Measurements from ENCODE around the gene PLPP7. TPM values are rescaled to one million over a fixed set of nuclear protein-coding genes. Genes with fewer than 3 reads are reported as not detected.
"Not testable (repeated sequence)": the region's sequence is repeated elsewhere in the genome, so short reads cannot be mapped to it uniquely, and the experiment has no call there.

Gene PLPP7
- polyA plus RNA-seq, 3 donors: 1.5 to 5.6 (median 5.6) TPM

- H3K27ac ChIP-seq (ENCODE audit: low read depth, low read length): no peak overlapping the region
- WGBS, 3 donors: 87 to 92% (median 90%) methylated on average over 28 of the region's 28 CpGs
Measured at GRCh38 chr9:131312822-131313770, 23.6 kb downstream of the PLPP7 start.

GRCh38 chr9:131318231-131319085 lies 28.9 kb downstream of the PLPP7 start:
- no peak overlapping the region for H3K27ac ChIP-seq (ENCODE audit: low read depth, low read length)

GRCh38 chr9:131319486-131319885 lies 30.0 kb downstream of the PLPP7 start:
- no peak overlapping the region for H3K27ac ChIP-seq (ENCODE audit: low read depth, low read length)
- WGBS, 3 donors: 62 to 89% (median 75%) methylated on average over 12 of the region's 12 CpGs

More at GRCh38 chr9:131318231-131319085, 28.9 kb downstream of the PLPP7 start:
- 74 to 81% (median 81%) methylated on average over 23 of the region's 23 CpGs for WGBS, 3 donors

- 48 to 69% (median 66%) methylated on average over 19 of the region's 19 CpGs for WGBS, 3 donors
- H3K27ac ChIP-seq (ENCODE audit: low read depth, low read length): no peak overlapping the region
Measured at GRCh38 chr9:131320031-131320685, 30.6 kb downstream of the PLPP7 start.

GRCh38 chr9:131323629-131324028 lies 34.1 kb downstream of the PLPP7 start:
- 44 to 91% (median 89%) methylated on average over 8 of the region's 8 CpGs for WGBS, 3 donors

GRCh38 chr9:131324736-131325679 lies 35.5 kb downstream of the PLPP7 start:
- H3K27ac ChIP-seq (ENCODE audit: low read depth, low read length): no peak overlapping the region
- WGBS, 3 donors: 90 to 92% (median 90%) methylated on average over 20 to 21 of the region's 21 CpGs

More at GRCh38 chr9:131323629-131324028, 34.1 kb downstream of the PLPP7 start:
- H3K27ac ChIP-seq (ENCODE audit: low read depth, low read length): no peak overlapping the region

- 70 to 80% (median 80%) methylated on average over 11 of the region's 11 CpGs for WGBS, 3 donors
Measured at GRCh38 chr9:131329241-131329641, 39.7 kb downstream of the PLPP7 start.

GRCh38 chr9:131330814-131331600 lies 41.5 kb downstream of the PLPP7 start:
- 62 to 74% (median 65%) methylated on average over 18 of the region's 18 CpGs for WGBS, 3 donors
- no peak overlapping the region for H3K27ac ChIP-seq (ENCODE audit: low read depth, low read length)

More at GRCh38 chr9:131329241-131329641, 39.7 kb downstream of the PLPP7 start:
- no peak overlapping the region for H3K27ac ChIP-seq (ENCODE audit: low read depth, low read length)

GRCh38 chr9:131331996-131332395 lies 42.5 kb downstream of the PLPP7 start:
- WGBS, 3 donors: 97% methylated on average over 2 of the region's 2 CpGs
- not testable (repeated sequence) for H3K27ac ChIP-seq (ENCODE audit: low read depth, low read length)

- 88 to 92% (median 91%) methylated on average over 13 to 15 of the region's 15 CpGs for WGBS, 3 donors
- H3K27ac ChIP-seq (ENCODE audit: low read depth, low read length): no peak overlapping the region
Measured at GRCh38 chr9:131333771-131334628, 44.5 kb downstream of the PLPP7 start.

GRCh38 chr9:131334629-131335367 lies 45.3 kb downstream of the PLPP7 start:
- no peak overlapping the region for H3K27ac ChIP-seq (ENCODE audit: low read depth, low read length)

GRCh38 chr9:131335368-131335755 lies 45.8 kb downstream of the PLPP7 start:
- WGBS, 3 donors: 72 to 74% (median 74%) methylated on average over 4 of the region's 4 CpGs
- H3K27ac ChIP-seq (ENCODE audit: low read depth, low read length): no peak overlapping the region

More at GRCh38 chr9:131334629-131335367, 45.3 kb downstream of the PLPP7 start:
- WGBS, 3 donors: 28 to 55% (median 34%) methylated on average over 12 to 13 of the region's 13 CpGs

- WGBS, 3 donors: 86 to 88% (median 87%) methylated on average over 16 of the region's 16 CpGs
- H3K27ac ChIP-seq (ENCODE audit: low read depth, low read length): no peak overlapping the region
Measured at GRCh38 chr9:131337131-131337848, 47.8 kb downstream of the PLPP7 start.

- WGBS, 3 donors: 88 to 95% (median 92%) methylated on average over 5 of the region's 5 CpGs
- H3K27ac ChIP-seq (ENCODE audit: low read depth, low read length): not testable (repeated sequence)
Measured at GRCh38 chr9:131339212-131339611, 49.7 kb downstream of the PLPP7 start.

Data from adipose tissue (tissue), 3 donors.